ENCODE data around the gene PLEKHA7.

PLEKHA7 gene

DNA sequence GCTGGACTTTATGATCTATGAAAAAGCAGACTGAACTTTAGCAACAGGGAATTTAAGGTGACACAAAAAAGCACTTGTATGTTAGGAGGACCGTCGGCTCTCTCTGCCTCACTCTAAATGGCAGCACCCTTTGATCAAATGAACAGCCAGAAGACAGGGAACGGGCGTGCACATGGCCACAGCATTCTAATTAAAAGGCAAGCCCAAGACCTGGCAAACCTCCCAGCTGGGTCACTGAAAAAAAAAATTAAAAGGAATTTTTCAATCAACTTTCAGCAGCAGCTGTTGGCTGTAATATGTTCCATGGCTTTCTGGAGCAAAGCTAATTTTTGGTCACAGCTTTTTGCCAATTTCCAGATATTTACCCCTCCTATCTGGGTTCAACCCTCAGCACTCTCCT, 159.2 kb downstream of the PLEKHA7 start:
- no peak for DNase-seq (ENCODE audit: low read depth in 4 of 4, low spot score in 1 of 4)

GRCh38 chr11:16853859-16854258, 160.4 kb downstream of the PLEKHA7 start:
- DNase-seq (ENCODE audit: low read depth in 4 of 4, low spot score in 1 of 4): no peak

- DNase-seq (ENCODE audit: low read depth in 4 of 4, low spot score in 1 of 4): no peak
These were observed 160.9 kb downstream of the PLEKHA7 start for GRCh38 chr11:16853266-16853665.

DNA sequence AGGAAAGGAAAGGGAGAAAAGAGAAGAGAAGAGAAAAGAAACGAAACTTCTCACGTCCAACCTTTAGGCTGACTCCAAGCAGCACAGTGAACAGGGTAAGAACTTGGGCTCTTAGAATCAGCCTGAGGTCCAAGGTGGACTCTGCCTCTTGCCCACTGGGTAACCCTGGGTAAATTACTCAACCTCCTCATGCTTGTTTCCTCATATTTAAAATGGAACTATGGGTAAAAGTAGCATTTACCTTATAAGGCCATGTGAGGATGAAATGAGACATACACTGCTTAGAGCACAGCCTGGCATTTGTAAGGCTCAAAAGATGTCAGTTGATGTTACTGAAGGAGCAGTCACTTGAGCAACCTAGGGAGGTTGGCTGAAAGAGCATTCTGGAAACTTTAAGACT, 167.9 kb downstream of the PLEKHA7 start:
- no peak for DNase-seq (ENCODE audit: low read depth in 4 of 4, low spot score in 1 of 4)

GRCh38 chr11:16844268-16844771, 169.9 kb downstream of the PLEKHA7 start:
- no peak for DNase-seq (ENCODE audit: low read depth in 4 of 4, low spot score in 1 of 4)

DNA sequence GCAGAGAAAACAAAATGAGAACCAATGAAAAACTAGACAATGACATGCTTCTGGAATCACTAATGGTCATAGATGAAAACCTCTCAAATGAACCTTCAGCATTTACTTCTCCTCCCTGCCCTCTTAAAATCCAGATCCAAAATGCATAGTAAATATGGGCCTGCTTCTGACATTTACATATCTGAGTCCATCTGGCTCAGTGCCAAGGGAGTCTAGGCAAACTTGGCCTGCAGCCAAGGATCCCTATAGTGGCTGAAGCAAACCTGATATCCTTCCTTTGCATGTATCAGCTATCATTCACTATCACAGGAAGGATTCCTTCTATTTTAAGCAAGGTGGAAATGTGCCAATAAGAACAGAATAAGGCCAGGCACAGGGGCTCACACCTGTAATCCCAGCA, 170.9 kb downstream of the PLEKHA7 start:
- DNase-seq (ENCODE audit: low read depth in 4 of 4, low spot score in 1 of 4): no peak

DNA sequence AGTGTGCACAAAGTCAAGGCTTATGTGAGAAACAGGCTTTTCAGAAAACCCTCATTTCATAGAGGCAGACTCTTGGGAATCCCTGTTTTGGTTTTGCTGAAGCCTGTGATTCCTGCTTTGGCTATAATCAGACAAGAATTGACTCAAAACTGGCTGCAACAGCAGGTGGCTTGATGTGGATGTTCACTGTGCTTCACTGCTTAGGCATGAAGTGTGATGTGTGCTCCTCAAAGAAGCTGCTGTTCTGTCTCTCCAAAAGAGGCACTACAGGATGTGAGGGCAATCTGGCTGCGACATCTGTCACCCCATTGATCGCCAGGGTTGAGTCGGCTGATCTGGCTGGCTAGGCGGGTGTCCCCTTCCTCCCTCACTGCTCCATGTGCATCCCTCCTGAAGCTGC, 172.2 kb downstream of the PLEKHA7 start:
- DNase-seq (ENCODE audit: low read depth in 4 of 4, low spot score in 1 of 4): no peak

DNA sequence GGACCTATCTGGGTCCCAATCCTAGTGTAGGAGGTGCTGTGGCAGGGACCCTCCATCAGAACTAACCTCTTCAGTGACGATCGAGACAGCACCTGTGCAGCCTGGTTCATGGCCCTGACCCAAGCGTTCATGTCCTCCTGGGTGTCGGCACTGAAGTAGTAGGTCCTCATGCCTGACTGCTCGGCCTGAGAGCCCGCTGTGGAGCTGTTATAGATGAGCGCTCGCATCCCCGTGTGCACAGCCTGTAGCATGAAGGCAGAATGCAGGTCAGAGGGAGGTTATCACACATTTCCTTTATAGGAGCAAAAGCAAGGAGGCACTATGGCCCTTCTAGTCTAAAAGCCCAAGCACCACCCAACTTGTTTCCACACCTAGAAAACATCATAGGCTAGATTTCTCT, 172.7 kb downstream of the PLEKHA7 start:
- no peak for DNase-seq (ENCODE audit: low read depth in 4 of 4, low spot score in 1 of 4)

- DNase-seq (ENCODE audit: low read depth in 4 of 4, low spot score in 1 of 4): no peak
These were observed 173.3 kb downstream of the PLEKHA7 start for GRCh38 chr11:16840951-16841350.

DNA sequence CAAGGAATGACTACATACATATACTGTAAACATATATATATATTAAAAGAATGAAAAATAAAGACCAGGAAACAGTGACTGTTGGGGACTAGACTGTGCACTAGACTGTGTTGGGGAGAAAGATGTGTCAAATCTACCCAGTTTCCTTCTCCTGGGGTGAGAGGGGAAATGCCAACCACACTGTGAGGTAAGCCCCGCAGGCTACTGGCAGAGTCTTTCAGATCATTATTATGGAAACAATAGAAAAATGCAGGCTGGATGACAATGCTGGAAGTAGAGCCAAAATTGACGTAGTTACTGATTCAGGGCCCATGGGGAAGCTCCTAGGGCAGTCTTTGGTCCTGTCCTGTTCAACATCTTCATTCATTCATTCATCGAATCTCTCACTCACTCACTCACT, 174.4 kb downstream of the PLEKHA7 start:
- DNase-seq (ENCODE audit: low read depth in 4 of 4, low spot score in 1 of 4): no peak

GRCh38 chr11:16834384-16834783, 179.8 kb downstream of the PLEKHA7 start:
- DNase-seq (ENCODE audit: low read depth in 4 of 4, low spot score in 1 of 4): no peak

DNA sequence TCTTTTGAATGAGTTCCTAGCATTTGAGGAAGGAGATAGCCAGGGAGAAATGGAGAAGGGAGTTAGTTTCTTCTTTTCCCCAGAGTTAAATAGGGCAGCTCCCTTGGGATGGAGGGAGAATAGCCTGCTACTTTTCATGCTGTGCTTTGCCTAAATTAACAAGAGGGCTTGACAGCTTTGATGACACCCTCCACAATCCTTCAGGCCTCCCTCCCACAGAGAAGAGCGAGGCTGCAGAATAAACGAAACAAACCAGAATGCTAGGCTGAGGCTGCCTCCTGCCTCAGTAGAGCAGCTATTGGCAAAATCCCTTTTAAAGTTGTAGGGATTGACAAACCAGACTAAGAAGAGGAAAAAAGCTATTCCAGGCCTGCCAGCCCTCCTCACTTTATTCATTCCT, 181.2 kb downstream of the PLEKHA7 start:
- DNase-seq (ENCODE audit: low read depth in 4 of 4, low spot score in 1 of 4): no peak

DNA sequence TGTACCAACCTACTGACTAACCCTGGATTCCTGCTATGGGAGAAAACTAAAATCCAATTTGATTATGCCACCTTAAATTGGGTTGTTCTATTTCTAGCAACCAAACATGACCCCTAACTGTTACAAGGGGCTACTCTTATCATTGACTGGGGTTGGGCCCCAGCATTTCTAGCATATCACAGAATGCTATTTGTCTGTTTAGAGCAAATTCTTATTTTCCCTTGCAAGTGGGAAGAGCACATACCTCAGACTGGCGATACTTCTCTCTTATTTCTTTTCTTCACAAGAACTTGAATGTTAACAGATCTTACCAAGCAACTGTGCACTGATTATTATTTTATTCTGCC, 182.0 kb downstream of the PLEKHA7 start:
- DNase-seq (ENCODE audit: low read depth in 4 of 4, low spot score in 1 of 4): no peak

DNA sequence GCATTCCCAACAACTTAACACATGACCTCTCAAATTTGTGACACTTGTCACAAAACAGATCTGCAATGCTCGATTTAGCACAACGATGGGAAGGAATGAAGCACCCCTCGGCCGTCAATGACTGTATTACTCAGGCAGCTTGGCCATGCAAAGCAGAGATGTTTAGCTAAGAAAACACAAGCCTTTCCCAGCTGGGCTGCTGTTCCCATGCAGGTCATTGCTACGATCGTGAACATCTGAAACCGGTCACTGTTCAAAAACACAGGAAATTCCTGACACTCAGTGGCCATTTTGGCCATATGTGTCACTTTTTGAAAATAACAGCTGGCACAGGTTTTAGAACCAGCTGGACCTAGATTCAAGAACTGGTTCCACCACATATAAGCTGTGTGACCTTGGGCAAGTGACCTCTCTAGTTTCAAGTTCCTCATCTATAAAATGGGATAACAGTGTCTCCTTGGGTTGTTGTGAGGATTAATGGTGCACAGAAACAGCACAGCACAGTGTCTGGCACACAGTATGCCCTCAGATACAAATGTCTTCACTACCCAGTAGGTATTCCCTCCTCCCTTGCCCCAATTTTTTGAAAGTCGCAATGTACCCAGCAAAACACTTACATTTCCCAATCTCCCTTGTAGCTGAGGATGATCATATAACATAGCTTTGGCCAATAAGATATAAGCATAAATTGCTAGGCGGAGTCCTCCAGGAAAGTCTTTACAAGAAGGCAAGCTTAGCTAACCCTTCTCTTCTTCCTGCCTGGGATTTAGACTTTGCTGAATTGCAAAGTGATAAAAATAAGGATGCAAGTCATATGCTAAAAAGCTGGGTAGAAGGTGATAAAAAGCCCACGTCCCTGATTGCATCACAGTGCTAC, 182.7 kb downstream of the PLEKHA7 start:
- no peak for DNase-seq (ENCODE audit: low read depth in 4 of 4, low spot score in 1 of 4)

- no peak for DNase-seq (ENCODE audit: low read depth in 4 of 4, low spot score in 1 of 4)
These were observed 187.1 kb downstream of the PLEKHA7 start for GRCh38 chr11:16827139-16827538.

GRCh38 chr11:16825968-16826367, 188.2 kb downstream of the PLEKHA7 start:
- DNase-seq (ENCODE audit: low read depth in 4 of 4, low spot score in 1 of 4): no peak

DNA sequence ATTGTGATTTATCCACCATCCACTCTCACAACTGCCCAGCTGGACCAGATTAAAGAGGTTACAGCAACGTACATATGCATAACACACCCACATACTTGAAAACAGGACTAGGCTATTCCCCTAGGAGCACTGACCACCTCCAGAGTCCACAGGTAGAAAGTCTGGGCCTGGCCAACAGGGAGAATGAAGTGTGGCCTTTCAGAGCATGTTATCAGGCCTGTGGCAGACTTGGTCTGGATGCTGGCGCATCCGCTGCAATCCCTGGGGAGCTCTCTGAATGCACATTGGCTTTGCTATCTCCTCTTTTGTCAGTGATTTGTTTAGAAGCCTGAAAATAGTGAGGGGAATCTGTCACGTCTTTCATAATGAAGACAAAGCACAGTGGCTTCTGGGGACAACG, 189.1 kb downstream of the PLEKHA7 start:
- DNase-seq (ENCODE audit: low read depth in 4 of 4, low spot score in 1 of 4): no peak

DNA sequence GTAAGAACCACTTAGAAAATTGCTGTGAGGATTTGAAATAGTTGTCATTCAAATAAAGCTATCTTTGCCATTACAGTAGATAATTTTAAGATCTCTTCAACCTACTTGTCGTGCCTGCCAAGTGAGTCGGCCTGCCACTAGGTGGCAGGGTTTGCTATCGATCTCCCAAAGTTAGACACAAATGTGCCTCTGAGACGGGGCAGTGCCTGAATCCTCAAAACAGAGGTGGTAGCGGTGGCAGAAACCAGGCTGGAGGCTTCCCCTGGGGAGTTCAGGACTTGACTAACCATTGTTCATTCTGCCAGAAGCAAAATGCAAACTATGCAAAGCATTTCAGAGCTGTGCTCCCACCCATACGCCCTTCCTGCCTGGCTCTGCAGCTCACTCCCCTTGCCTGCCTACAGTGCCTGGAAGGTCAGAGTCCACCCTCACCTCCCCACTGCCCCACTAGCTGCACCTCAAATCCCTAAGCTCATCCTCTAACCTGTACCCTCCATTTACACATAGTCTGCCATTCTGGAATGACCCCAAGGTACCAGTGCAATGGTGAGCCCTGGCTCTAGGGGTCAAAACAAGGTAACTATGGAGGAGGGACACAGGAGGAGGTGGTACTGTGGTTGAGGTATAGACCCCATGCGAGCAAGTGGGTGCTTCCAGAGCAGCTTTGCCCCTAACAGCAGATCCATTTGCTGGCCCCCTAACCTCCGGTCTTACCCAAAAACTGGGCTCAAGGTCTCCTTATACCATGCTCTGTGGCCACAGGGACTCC, 193.7 kb downstream of the PLEKHA7 start:
- DNase-seq (ENCODE audit: low read depth in 4 of 4, low spot score in 1 of 4): peak; percentile 38 to 60 (median 55)

GRCh38 chr11:16818284-16818683, 195.9 kb downstream of the PLEKHA7 start:
- DNase-seq (ENCODE audit: low read depth in 4 of 4, low spot score in 1 of 4): no peak

DNA sequence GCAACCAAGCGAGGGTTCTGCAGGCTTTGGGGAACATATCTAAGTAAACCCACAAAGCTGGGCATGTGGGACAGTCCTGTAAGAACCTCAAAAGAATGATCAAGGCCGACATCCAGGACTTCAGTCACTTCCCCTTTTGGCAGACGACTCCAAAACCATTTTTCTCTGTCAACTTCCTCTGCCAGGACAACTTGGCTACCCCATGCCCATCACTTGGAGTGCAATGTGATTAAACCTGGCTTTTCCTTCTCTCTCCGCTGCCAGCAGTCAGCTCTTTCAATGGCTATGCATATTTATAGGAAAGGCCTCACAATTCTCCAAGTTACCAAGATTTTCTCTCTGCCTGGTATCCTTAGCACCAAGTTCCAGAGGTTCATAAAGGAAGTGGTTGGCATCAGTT, 196.9 kb downstream of the PLEKHA7 start:
- DNase-seq (ENCODE audit: low read depth in 4 of 4, low spot score in 1 of 4): no peak

- DNase-seq (ENCODE audit: low read depth in 4 of 4, low spot score in 1 of 4): no peak
These were observed 197.6 kb downstream of the PLEKHA7 start for GRCh38 chr11:16816358-16817270.
